ENCODE results near the gene ZNF664. TPM values are rescaled to one million over a fixed set of nuclear protein-coding genes. Genes with fewer than 3 reads are reported as not detected.
A peak's percentile ranks its signal among the peaks of the same experiment; 100 is the strongest.

Gene ZNF664
- total and polyA plus RNA-seq, 10 donors: 12.0 to 53.4 (median 41.7) TPM

GRCh38 chr12:123939716-123940626 lies 33.0 kb upstream of the ZNF664 start:
- peak; percentile 68 for DNase-seq
- H3K36me3 ChIP-seq: peaks cover 0 to 84% (median 35%) of the 10 kb centered on the region in 6 donors
- 88 to 93% (median 93%) methylated on average over 13 to 16 of the region's 16 CpGs for WGBS, 5 donors

DNA sequence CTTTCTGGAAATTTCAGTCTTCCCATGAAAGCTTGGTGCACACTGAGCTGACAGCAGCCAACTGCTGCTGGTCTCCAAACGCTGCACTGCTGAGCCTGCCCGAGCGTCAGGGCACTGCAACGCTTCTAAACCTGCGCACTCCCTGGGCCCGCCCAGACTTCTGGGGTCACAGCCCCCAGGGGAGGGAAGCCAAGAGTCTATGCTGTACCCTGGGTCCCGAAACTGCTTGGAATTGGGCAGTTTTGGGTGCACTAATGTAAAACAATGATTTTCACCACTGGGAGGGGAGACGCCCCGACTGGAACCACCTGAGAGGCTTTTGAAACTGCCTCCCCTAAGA lies 32.4 kb upstream of the ZNF664 start:
- Histone ChIP-seq H3K36me3 (peaks cover 0 to 85% (median 36%) of the 10 kb centered on the region in 6 donors), H3K27me3 (replicated peaks in 1 of 7) (no peaks in the 10 kb centered on the region), H3K4me1 (peaks cover 5 to 25% (median 16%) of the 10 kb centered on the region in 6 donors), H3K27ac (no peak overlapping the region), H3K9me3 (peaks cover 0 to 16% (median 10%) of the 10 kb centered on the region in 8 donors), H3K4me3 (no peak overlapping the region)
- DNase-seq: peak; percentile 57
- no peak for TF ChIP-seq POLR2AphosphoS5 (IDR thresholded peaks at IDR 0.05)
- intact Hi-C loops (cut with DNase I; ENCODE audit: low total_unique reads): no loop called here
- 94 to 100% (median 96%) methylated on average over 9 of the region's 9 CpGs for WGBS, 5 donors

More at GRCh38 chr12:123939716-123940626, 33.0 kb upstream of the ZNF664 start:
- Histone ChIP-seq H3K9me3 (peaks cover 0 to 16% (median 10%) of the 10 kb centered on the region in 8 donors), H3K27me3 (replicated peaks in 1 of 7) (no peaks in the 10 kb centered on the region), H3K4me1 (peaks cover 5 to 25% (median 16%) of the 10 kb centered on the region in 6 donors), H3K4me3 (no peak overlapping the region), H3K27ac (no peak overlapping the region)
- intact Hi-C loops (cut with DNase I; ENCODE audit: low total_unique reads): no loop called here
- TF ChIP-seq POLR2A (IDR thresholded peaks at IDR 0.05): no peak
- TF ChIP-seq, protein P1, sequence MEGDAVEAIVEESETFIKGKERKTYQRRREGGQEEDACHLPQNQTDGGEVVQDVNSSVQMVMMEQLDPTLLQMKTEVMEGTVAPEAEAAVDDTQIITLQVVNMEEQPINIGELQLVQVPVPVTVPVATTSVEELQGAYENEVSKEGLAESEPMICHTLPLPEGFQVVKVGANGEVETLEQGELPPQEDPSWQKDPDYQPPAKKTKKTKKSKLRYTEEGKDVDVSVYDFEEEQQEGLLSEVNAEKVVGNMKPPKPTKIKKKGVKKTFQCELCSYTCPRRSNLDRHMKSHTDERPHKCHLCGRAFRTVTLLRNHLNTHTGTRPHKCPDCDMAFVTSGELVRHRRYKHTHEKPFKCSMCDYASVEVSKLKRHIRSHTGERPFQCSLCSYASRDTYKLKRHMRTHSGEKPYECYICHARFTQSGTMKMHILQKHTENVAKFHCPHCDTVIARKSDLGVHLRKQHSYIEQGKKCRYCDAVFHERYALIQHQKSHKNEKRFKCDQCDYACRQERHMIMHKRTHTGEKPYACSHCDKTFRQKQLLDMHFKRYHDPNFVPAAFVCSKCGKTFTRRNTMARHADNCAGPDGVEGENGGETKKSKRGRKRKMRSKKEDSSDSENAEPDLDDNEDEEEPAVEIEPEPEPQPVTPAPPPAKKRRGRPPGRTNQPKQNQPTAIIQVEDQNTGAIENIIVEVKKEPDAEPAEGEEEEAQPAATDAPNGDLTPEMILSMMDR (IDR thresholded peaks at IDR 0.05 in 8 of 11, conservative IDR thresholded peaks at IDR 0.05 in 3 of 11): no peak
- TF ChIP-seq POLR2AphosphoS5 (IDR thresholded peaks at IDR 0.05): no peak

- H3K4me1 ChIP-seq: peaks cover 5 to 25% (median 16%) of the 10 kb centered on the region in 6 donors
- H3K27me3 ChIP-seq (replicated peaks in 1 of 7): no peaks in the 10 kb centered on the region
- peak overlapping the region in 1 of 8 donors; percentile 26 for H3K27ac ChIP-seq
- TF ChIP-seq POLR2A (IDR thresholded peaks at IDR 0.05): no peak
- TF ChIP-seq, protein P1 (IDR thresholded peaks at IDR 0.05 in 8 of 11, conservative IDR thresholded peaks at IDR 0.05 in 3 of 11): no peak
- TF ChIP-seq POLR2AphosphoS5 (IDR thresholded peaks at IDR 0.05): no peak
- no peak for DNase-seq
- intact Hi-C loops (cut with DNase I; ENCODE audit: low total_unique reads): no loop called here
- WGBS, 5 donors: 95 to 100% (median 97%) methylated on average over 7 to 9 of the region's 9 CpGs
- peaks cover 0 to 84% (median 36%) of the 10 kb centered on the region in 6 donors for H3K36me3 ChIP-seq
- H3K9me3 ChIP-seq: peaks cover 0 to 16% (median 10%) of the 10 kb centered on the region in 8 donors
- no peak overlapping the region for H3K4me3 ChIP-seq
Observed at GRCh38 chr12:123941000-123941399, 32.0 kb upstream of the ZNF664 start.

GRCh38 chr12:123941624-123942237 lies 31.3 kb upstream of the ZNF664 start:
- peaks cover 0 to 77% (median 33%) of the 10 kb centered on the region in 6 donors for H3K36me3 ChIP-seq
- no peak overlapping the region for H3K4me3 ChIP-seq
- no peaks in the 10 kb centered on the region for H3K27me3 ChIP-seq (replicated peaks in 1 of 7)
- peaks cover 5 to 25% (median 16%) of the 10 kb centered on the region in 6 donors for H3K4me1 ChIP-seq
- peaks cover 0 to 16% (median 10%) of the 10 kb centered on the region in 8 donors for H3K9me3 ChIP-seq
- DNase-seq: no peak
- WGBS, 5 donors: 81 to 91% (median 86%) methylated on average over 13 of the region's 13 CpGs
- TF ChIP-seq POLR2AphosphoS5 (IDR thresholded peaks at IDR 0.05) (no peak), POLR2A (IDR thresholded peaks at IDR 0.05) (no peak)
- TF ChIP-seq, protein P1 (IDR thresholded peaks at IDR 0.05 in 8 of 11, conservative IDR thresholded peaks at IDR 0.05 in 3 of 11): no peak
- intact Hi-C loops (cut with DNase I; ENCODE audit: low total_unique reads): no loop called here
- H3K27ac ChIP-seq: peak overlapping the region in 1 of 8 donors; percentile 14

Data from spleen (tissue), 11 donors.